ENCODE measurements around the gene CFAP410.

CFAP410 gene

GRCh38 chr21:44338971-44339910 is at the start of gene CFAP410:
Gene CFAP410, minus strand, starts transcription at chr21:44339390. Its CDS starts 196 bp downstream, at chr21:44339194.
- Histone ChIP-seq H3K9me3 (ENCODE audit: control insufficient read depth, insufficient read depth, low read length) (no peaks in the 10 kb centered on the region), H3F3A (ENCODE audit: control insufficient read depth, insufficient read depth) (peaks cover 17% of the 10 kb centered on the region), H3K36me3 (ENCODE audit: control insufficient read depth, low read length) (peaks cover 4% of the 10 kb centered on the region; the same call in 1 of the 2 replicates), H3K4me3 (ENCODE audit: low read length) (peak within 1 kb of the TSS; percentile 87), H3K27me3 (ENCODE audit: control insufficient read depth, low read length) (no peaks in the 10 kb centered on the region), H4K20me1 (ENCODE audit: control insufficient read depth, insufficient read depth, low read depth, low read length) (no peaks in the 10 kb centered on the region), H3K79me2 (ENCODE audit: control insufficient read depth, low read length) (no peaks in the 10 kb centered on the region), H3K27ac (ENCODE audit: low read depth, low read length) (peak within 1 kb of the TSS; percentile 88), H3K4me1 (ENCODE audit: control insufficient read depth, low read length) (peaks cover 16% of the 10 kb centered on the region), H3K4me2 (ENCODE audit: low read length) (peak within 1 kb of the TSS; percentile 71), H3K9me2 (replicated peaks; ENCODE audit: control insufficient read depth, low read length) (no peaks in the 10 kb centered on the region)
- no peak for TF ChIP-seq CTCF (IDR thresholded peaks at IDR 0.05; ENCODE audit: low read depth, low read length, poor library complexity, severe bottlenecking)
- no peak for TF ChIP-seq EZH2phosphoT487 (IDR thresholded peaks at IDR 0.05; ENCODE audit: borderline replicate concordance, low read length)

GRCh38 chr21:44384968-44385367 is 45.8 kb upstream of the CFAP410 start:
- no peaks in the 10 kb centered on the region for H3K27me3 ChIP-seq (ENCODE audit: control insufficient read depth, low read length)
- H3K36me3 ChIP-seq (ENCODE audit: control insufficient read depth, low read length): no peaks in the 10 kb centered on the region

GRCh38 chr21:44383216-44383615 is 44.0 kb upstream of the CFAP410 start:
- Histone ChIP-seq H3K36me3 (ENCODE audit: control insufficient read depth, low read length) (no peaks in the 10 kb centered on the region), H3K9me3 (ENCODE audit: control insufficient read depth, insufficient read depth, low read length) (peaks cover 12% of the 10 kb centered on the region; the same call in 1 of the 2 replicates), H3F3A (ENCODE audit: control insufficient read depth, insufficient read depth) (no peaks in the 10 kb centered on the region), H3K4me3 (ENCODE audit: low read length) (no peak overlapping the region), H3K79me2 (ENCODE audit: control insufficient read depth, low read length) (no peaks in the 10 kb centered on the region), H3K27ac (ENCODE audit: low read depth, low read length) (no peak overlapping the region), H3K4me2 (ENCODE audit: low read length) (no peak overlapping the region), H3K9me2 (replicated peaks; ENCODE audit: control insufficient read depth, low read length) (no peaks in the 10 kb centered on the region), H4K20me1 (ENCODE audit: control insufficient read depth, insufficient read depth, low read depth, low read length) (no peaks in the 10 kb centered on the region), H3K4me1 (ENCODE audit: control insufficient read depth, low read length) (no peaks in the 10 kb centered on the region), H3K27me3 (ENCODE audit: control insufficient read depth, low read length) (no peaks in the 10 kb centered on the region)
- TF ChIP-seq CTCF (IDR thresholded peaks at IDR 0.05; ENCODE audit: low read depth, low read length, poor library complexity, severe bottlenecking): no peak
- no peak for TF ChIP-seq EZH2phosphoT487 (IDR thresholded peaks at IDR 0.05; ENCODE audit: borderline replicate concordance, low read length)

More at GRCh38 chr21:44384968-44385367, 45.8 kb upstream of the CFAP410 start:
- Histone ChIP-seq H3F3A (ENCODE audit: control insufficient read depth, insufficient read depth) (no peaks in the 10 kb centered on the region), H3K4me3 (ENCODE audit: low read length) (no peak overlapping the region), H3K27ac (ENCODE audit: low read depth, low read length) (no peak overlapping the region), H3K9me3 (ENCODE audit: control insufficient read depth, insufficient read depth, low read length) (peaks cover 12% of the 10 kb centered on the region; the same call in 1 of the 2 replicates), H3K4me2 (ENCODE audit: low read length) (no peak overlapping the region), H3K79me2 (ENCODE audit: control insufficient read depth, low read length) (no peaks in the 10 kb centered on the region), H3K9me2 (replicated peaks; ENCODE audit: control insufficient read depth, low read length) (no peaks in the 10 kb centered on the region), H3K4me1 (ENCODE audit: control insufficient read depth, low read length) (no peaks in the 10 kb centered on the region), H4K20me1 (ENCODE audit: control insufficient read depth, insufficient read depth, low read depth, low read length) (no peaks in the 10 kb centered on the region)
- TF ChIP-seq CTCF (IDR thresholded peaks at IDR 0.05; ENCODE audit: low read depth, low read length, poor library complexity, severe bottlenecking): no peak
- no peak for TF ChIP-seq EZH2phosphoT487 (IDR thresholded peaks at IDR 0.05; ENCODE audit: borderline replicate concordance, low read length)
